HL-60 (cell line): ENCODE data around the gene NLGN1.

ENCODE experiments used
- CTCF ChIP-seq: IDR thresholded peaks from one replicate; pipeline ENCODE4 v1.5.1; 2011; ENCODE audit warnings: low read length, control low read depth, inconsistent platforms; ENCODE audit not compliant: insufficient read depth
- GABPA ChIP-seq: IDR thresholded peaks from 2 replicates; pipeline ENCODE4 v1.6.1; 2012; ENCODE audit warnings: low read depth
- POLR2AphosphoS5 ChIP-seq: IDR thresholded peaks from 2 replicates; pipeline ENCODE4 v1.6.1; 2012; ENCODE audit warnings: low read depth

GRCh38 chr3:173703771-173704170 is 306.2 kb downstream of the NLGN1 start:
- TF ChIP-seq CTCF = no peak
- TF ChIP-seq POLR2AphosphoS5 = no peak
- no peak for TF ChIP-seq GABPA
